GM18526 (cell line): ENCODE results near the gene COX11.

Source experiments
- POLR2A ChIP-seq: IDR thresholded peaks from 3 replicates; pipeline ENCODE4 v1.6.1; 2011; ENCODE audit not compliant: insufficient read length; ENCODE audit errors: extremely low read depth

COX11 gene

DNA sequence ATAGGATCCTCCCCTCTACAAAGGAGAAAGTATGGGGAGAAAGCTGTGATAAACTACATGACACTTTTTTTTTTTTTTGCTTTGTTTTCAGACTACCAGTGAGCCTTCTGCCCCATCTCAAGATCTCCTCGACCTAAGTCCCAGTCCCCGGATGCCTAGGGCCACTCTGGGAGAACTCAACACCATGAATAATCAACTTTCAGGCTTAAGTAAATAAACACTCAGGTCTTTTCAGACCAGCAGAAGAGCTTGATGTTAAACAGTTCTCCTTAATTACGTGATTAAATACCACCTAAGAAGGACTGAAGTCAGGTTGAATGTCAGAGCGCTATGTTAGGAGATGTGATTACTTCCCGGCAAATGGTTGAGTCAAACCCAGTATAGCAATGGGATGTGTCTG lies 31.4 kb downstream of the COX11 start:
- no peak for TF ChIP-seq POLR2A

DNA sequence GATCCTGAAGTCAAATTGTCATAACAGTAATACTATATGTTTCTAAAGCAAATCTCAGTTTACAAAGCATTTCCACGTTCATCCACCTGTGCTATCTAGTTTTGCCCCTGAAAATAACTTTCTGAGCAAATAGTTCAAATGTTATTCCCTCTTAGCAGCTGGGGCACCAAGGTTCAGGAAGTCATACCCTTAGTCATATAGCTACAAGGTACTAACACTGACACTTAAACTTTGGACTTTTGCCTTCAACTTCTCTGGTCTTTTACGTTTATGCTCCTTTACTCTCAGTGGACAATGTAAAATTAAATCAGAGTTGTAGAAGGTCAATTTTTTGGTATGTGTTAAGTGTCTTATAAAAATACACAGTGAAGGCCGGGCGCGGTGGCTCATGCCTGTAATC lies 33.0 kb downstream of the COX11 start:
- no peak for TF ChIP-seq POLR2A

DNA sequence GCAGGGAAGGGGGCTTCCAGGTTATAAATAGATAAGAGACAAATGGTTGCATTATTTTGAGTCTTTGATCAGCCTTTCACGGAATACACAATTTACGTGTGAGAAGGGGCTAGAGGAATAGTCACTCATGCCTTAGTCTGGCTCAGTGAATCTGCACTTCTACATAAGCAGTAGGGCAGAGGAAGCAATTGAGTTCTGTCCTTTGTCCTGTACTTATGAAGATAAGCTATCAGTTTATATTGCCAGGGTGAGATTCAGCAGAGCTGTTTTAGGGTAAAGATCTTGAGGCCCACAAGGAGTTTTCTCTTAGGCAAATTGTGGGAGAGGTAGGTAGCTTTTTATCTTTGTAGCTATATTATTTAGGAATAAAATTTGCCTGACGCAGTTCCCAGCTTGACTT lies 34.5 kb downstream of the COX11 start:
- no peak for TF ChIP-seq POLR2A

DNA sequence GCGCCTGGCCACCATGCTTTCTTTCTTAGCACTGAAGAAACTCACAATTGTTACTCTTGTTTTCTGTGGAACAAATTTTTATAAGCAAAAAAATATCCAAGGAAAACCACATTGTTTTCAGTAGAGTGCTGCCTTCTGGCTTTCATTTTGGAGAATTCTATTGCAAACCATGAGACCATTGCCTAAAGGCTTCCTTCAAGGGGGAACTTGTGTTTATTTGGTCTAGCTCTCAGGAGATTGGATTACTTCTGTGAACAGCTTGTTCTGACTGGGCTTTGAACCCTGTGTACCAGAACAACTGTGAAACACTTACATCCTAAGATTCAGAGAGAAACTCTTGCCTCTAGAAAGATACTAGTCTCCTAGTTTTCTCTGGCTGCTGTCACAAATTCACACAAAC lies 35.7 kb downstream of the COX11 start:
- no peak for TF ChIP-seq POLR2A

DNA sequence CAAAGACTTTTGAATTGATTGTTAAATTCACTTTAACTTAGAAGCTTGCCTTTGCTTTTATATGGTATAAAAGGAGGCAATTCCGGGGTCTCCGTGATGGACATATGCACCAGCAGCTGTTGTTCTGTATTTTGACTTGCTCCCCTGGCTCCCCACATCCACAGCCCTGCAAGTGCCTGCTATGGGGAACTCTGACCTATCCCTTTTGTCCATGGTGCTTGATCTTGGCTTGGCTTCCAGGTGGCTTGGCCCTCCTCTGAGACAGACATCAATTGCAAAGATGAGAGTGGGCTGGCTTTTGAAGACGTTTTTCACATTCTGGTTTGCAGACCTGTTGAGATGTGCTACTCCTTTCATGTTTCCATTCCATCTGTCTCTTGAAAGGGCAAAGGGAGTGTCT lies 40.9 kb downstream of the COX11 start:
- no peak for TF ChIP-seq POLR2A

DNA sequence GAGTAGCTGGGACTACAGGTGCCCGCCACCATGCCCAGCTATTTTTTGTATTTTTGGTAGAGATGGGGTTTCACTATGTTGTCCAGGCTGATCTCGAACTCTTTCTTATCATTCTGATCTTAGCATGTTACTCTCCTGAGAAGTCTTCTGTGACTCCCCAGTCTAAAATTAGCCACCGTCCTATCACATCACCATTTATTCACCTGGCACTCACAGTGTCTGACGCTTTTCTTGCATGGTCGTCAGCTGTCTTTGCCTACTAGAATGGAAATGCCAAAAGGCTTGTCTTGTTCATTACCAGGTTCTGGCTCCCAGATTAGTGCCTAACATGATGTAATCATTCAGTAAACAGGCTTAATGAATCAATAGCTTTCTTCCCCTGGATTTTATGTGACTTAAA lies 44.0 kb downstream of the COX11 start:
- no peak for TF ChIP-seq POLR2A

DNA sequence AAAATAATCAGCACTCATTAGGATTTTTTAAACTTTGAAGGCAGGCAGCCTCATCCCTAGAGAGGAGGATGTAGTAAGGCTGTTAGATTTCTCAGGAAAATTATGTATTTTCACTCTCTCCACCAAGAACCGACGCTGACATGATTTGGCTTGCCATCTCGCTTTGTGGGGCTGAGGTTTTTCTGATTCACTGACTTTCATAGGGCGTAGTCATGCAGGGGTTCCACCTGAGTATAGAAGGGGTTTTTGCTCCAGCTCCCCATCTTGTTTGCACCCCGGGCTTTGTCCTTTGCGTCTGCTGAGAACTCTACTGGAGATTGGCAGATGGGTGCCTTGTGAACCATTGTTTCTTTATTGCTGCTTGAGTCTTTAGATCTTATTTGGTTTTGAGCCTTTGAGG lies 47.6 kb downstream of the COX11 start:
- TF ChIP-seq POLR2A: no peak

DNA sequence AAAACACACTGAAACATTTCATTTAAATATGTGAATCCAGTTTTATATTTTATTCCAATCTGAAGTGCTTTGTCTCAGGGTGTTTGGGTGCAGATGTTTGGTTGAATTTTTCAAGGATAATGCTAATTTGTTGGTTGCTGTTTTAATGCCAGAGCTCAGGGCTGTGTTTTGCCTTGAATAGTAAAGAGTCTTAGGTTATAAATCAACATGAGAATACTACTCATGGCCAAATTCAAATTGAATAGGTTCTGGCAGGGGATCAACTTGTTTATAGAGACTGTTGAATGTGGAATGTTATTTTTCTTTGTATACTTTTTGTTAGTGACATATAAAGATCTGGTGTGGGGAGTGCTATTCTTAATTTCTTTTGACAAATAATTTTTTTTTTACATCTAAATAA lies 49.0 kb downstream of the COX11 start:
- TF ChIP-seq POLR2A: no peak

DNA sequence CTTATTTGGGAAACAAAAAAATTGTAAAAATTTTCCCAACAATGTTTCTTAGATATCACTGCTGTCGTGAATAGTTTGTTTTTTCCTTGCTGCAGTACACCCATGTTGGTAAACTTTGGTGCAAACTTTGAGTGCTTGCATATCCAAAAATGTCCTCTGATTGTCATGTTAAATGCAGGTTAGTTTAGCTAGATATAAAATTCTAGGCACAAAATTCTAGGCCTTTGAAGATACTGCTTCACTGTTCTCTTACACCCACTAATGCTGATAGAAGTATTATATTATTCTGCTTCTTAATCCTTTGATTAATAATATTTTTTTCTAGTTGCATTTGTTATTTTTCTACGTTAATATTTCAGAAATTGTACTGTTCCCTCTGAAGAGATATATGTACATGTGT lies 51.7 kb downstream of the COX11 start:
- TF ChIP-seq POLR2A: no peak
